OCI-LY1 (cell line): Measurements from ENCODE around the gene ANKFY1.
"Not testable (repeated sequence)": the region's sequence is repeated elsewhere in the genome, so short reads cannot be mapped to it uniquely, and the experiment has no call there.

ENCODE experiments used
- H2AFZ ChIP-seq: fragments of 200-600 bp; sonication (generic), shearing (Covaris generic); 2 replicates; pipeline ENCODE4 v1.6.0; 2014; ENCODE audit warnings: antibody characterized with exemption, mild to moderate bottlenecking, low read length
- H3F3A ChIP-seq: fragments of 200-600 bp; sonication (generic), shearing (Covaris generic); 2 replicates; pipeline ENCODE4 v1.6.0; 2014; ENCODE audit warnings: mild to moderate bottlenecking, antibody characterized with exemption, low read length, moderate library complexity; ENCODE audit not compliant: insufficient read depth
- H3K27ac ChIP-seq: fragments of 200-600 bp; sonication (generic); 2 replicates; pipeline ENCODE4 v1.5.1; 2014; ENCODE audit warnings: low read length, mixed run types, mild to moderate bottlenecking, low read depth; ENCODE audit not compliant: poor library complexity, severe bottlenecking
- H3K27me3 ChIP-seq: fragments of 200-600 bp; sonication (generic); 2 replicates; pipeline ENCODE4 v1.6.0; 2014; ENCODE audit warnings: antibody characterized with exemption, mild to moderate bottlenecking, low read length, moderate library complexity; ENCODE audit not compliant: insufficient read depth
- H3K36me3 ChIP-seq: fragments of 200-600 bp; sonication (generic); 2 replicates; pipeline ENCODE4 v1.6.1; 2014; ENCODE audit warnings: mild to moderate bottlenecking, antibody characterized with exemption, low read length, moderate library complexity, mixed read lengths; ENCODE audit not compliant: insufficient read depth
- H3K4me1 ChIP-seq: fragments of 200-600 bp; sonication (generic); 2 replicates; pipeline ENCODE4 v1.5.1; 2014; ENCODE audit warnings: mild to moderate bottlenecking, low read length, moderate library complexity; ENCODE audit not compliant: insufficient read depth, severe bottlenecking
- H3K4me2 ChIP-seq: fragments of 200-600 bp; sonication (generic), shearing (Covaris generic); 2 replicates; pipeline ENCODE4 v1.6.1; 2014; ENCODE audit warnings: low read length
- H3K4me3 ChIP-seq: fragments of 200-600 bp; sonication (generic); 2 replicates; pipeline ENCODE4 v1.5.1; 2014; ENCODE audit warnings: low read length, low read depth, mild to moderate bottlenecking, mixed read lengths; ENCODE audit not compliant: poor library complexity, severe bottlenecking
- H3K79me2 ChIP-seq: fragments of 200-600 bp; shearing (Covaris generic); 2 replicates; pipeline ENCODE4 v1.6.1; 2016; ENCODE audit warnings: mixed run types, low read length, mixed read lengths; ENCODE audit not compliant: insufficient read depth
- H3K9ac ChIP-seq: fragments of 200-600 bp; sonication (generic), shearing (Covaris generic); 2 replicates; pipeline ENCODE4 v1.6.1; 2014; ENCODE audit warnings: mild to moderate bottlenecking, low read length, mixed read lengths
- H3K9me2 ChIP-seq: fragments of 200-600 bp; sonication (generic), shearing (Covaris generic); 2 replicates; pipeline ENCODE4 v1.6.1; 2014; ENCODE audit warnings: low read depth, mild to moderate bottlenecking, low read length, mixed read lengths
- H3K9me3 ChIP-seq: fragments of 200-600 bp; shearing (Covaris generic); 2 replicates; pipeline ENCODE4 v1.6.1; 2014; ENCODE audit warnings: low read length, mixed read lengths
- H4K20me1 ChIP-seq: fragments of 200-600 bp; sonication (generic), shearing (Covaris generic); 2 replicates; pipeline ENCODE4 v1.6.0; 2016; ENCODE audit warnings: mild to moderate bottlenecking, low read length; ENCODE audit not compliant: insufficient read depth
- EZH2 ChIP-seq: fragments of 200-600 bp; sonication (generic), shearing (Covaris generic); IDR thresholded peaks from 2 replicates; pipeline ENCODE4 v1.8.0; 2017; ENCODE audit warnings: borderline replicate concordance, mixed run types, mild to moderate bottlenecking, antibody characterized with exemption, low read length, moderate library complexity, mixed read lengths
- TF ChIP-seq, protein P1 (sequence below): fragments of 200-600 bp; sonication (generic), shearing (Covaris generic); IDR thresholded peaks from 2 replicates; pipeline ENCODE4 v1.5.1; 2017; ENCODE audit warnings: mild to moderate bottlenecking, antibody characterized with exemption, low read length, moderate library complexity, mixed read lengths

Gene ANKFY1

GRCh38 chr17:4140125-4140524 is 123.7 kb downstream of the ANKFY1 start:
- H3K9me2 ChIP-seq = no peaks in the 10 kb centered on the region
- H3K4me2 ChIP-seq = 0 out of 2 replicates have a peak overlapping the region, but pooled peaks have one; percentile 5
- H3K36me3 ChIP-seq = peaks cover 8% of the 10 kb centered on the region; the same call in 1 of the 2 replicates
- no peaks in the 10 kb centered on the region for H3K9me3 ChIP-seq
- no peaks in the 10 kb centered on the region for H3F3A ChIP-seq
- no peaks in the 10 kb centered on the region for H4K20me1 ChIP-seq
- no peak overlapping the region for H2AFZ ChIP-seq
- peaks cover 53% of the 10 kb centered on the region for H3K4me1 ChIP-seq
- H3K27ac ChIP-seq = no peak overlapping the region
- H3K9ac ChIP-seq = no peak overlapping the region
- peaks cover 54% of the 10 kb centered on the region for H3K79me2 ChIP-seq
- H3K27me3 ChIP-seq = no peaks in the 10 kb centered on the region
- H3K4me3 ChIP-seq = no peak overlapping the region
- no peak for TF ChIP-seq EZH2
- TF ChIP-seq, protein P1, sequence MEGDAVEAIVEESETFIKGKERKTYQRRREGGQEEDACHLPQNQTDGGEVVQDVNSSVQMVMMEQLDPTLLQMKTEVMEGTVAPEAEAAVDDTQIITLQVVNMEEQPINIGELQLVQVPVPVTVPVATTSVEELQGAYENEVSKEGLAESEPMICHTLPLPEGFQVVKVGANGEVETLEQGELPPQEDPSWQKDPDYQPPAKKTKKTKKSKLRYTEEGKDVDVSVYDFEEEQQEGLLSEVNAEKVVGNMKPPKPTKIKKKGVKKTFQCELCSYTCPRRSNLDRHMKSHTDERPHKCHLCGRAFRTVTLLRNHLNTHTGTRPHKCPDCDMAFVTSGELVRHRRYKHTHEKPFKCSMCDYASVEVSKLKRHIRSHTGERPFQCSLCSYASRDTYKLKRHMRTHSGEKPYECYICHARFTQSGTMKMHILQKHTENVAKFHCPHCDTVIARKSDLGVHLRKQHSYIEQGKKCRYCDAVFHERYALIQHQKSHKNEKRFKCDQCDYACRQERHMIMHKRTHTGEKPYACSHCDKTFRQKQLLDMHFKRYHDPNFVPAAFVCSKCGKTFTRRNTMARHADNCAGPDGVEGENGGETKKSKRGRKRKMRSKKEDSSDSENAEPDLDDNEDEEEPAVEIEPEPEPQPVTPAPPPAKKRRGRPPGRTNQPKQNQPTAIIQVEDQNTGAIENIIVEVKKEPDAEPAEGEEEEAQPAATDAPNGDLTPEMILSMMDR = no peak

DNA sequence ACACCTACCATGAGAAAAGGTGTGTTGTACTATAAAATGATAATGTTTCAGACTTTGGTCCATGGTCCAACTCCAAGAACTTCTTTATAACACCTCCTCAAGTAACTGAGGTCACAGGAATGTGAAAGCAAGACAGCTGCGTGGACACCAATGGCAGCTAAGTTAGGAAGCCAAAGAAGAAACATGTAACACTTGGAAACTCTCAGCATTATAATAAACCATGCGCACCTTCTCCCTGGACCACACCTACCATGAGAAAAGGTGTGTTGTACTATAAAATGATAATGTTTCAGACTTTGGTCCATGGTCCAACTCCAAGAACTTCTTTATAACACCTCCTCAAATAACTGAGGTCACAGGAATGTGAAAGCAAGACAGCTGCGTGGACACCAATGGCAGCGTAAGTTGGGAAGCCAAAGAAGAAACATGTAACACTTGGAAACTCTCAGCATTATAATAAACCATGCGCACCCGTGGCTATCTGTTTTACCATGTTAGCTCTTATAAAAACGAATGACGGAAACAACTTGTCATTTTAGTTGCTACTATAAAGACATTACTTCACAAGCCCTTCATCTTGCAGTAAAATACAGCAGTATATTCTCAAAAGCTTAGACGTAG is 124.8 kb downstream of the ANKFY1 start:
- not testable (repeated sequence) for H2AFZ ChIP-seq, H3F3A ChIP-seq, H3K27ac ChIP-seq, H3K9me2 ChIP-seq, H3K36me3 ChIP-seq, H3K9ac ChIP-seq, H3K4me3 ChIP-seq, H3K9me3 ChIP-seq, H3K27me3 ChIP-seq, H4K20me1 ChIP-seq
- H3K4me1 ChIP-seq = peaks cover 46% of the 10 kb centered on the region
- H3K4me2 ChIP-seq = peak overlapping the region; percentile 31; the same call in 1 of the 2 replicates
- H3K79me2 ChIP-seq = peaks cover 64% of the 10 kb centered on the region

- no peak for TF ChIP-seq EZH2
- TF ChIP-seq, protein P1 = no peak
- Histone ChIP-seq H3K79me2 (peaks cover 66% of the 10 kb centered on the region), H3K27ac (no peak overlapping the region), H2AFZ (no peak overlapping the region), H3K4me1 (peaks cover 37% of the 10 kb centered on the region), H3F3A (no peaks in the 10 kb centered on the region), H3K4me2 (no peak overlapping the region), H4K20me1 (no peaks in the 10 kb centered on the region), H3K4me3 (no peak overlapping the region), H3K9ac (no peak overlapping the region), H3K9me3 (no peaks in the 10 kb centered on the region), H3K9me2 (no peaks in the 10 kb centered on the region), H3K27me3 (no peaks in the 10 kb centered on the region), H3K36me3 (peaks cover 8% of the 10 kb centered on the region; the same call in 1 of the 2 replicates)
Measured at GRCh38 chr17:4136373-4136772, 127.4 kb downstream of the ANKFY1 start.

DNA sequence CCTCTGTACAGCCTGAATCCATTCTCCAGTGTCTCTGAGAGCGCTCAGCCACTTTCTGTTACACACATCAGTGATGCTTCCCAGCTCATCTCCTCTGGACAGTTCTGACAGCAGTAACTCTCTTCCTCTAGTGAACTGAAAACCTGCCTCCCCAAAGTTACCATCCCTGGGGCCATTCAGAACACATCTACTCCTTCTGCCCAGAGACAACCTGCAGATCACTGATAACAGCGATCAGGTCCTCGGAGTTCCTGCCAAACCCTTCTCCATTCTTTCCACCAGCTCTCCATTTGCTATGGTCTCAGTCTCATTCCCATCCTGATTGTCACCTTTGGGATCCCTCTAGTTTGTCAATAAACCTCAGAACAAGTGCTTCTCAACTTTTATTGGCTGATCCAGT is 128.3 kb downstream of the ANKFY1 start:
- Histone ChIP-seq H3K9ac (no peak overlapping the region), H3K27me3 (no peaks in the 10 kb centered on the region), H2AFZ (no peak overlapping the region), H3K9me2 (no peaks in the 10 kb centered on the region), H3F3A (no peaks in the 10 kb centered on the region), H3K27ac (no peak overlapping the region), H3K4me2 (no peak overlapping the region), H3K4me1 (peaks cover 30% of the 10 kb centered on the region), H3K4me3 (no peak overlapping the region), H3K36me3 (peaks cover 16% of the 10 kb centered on the region), H4K20me1 (no peaks in the 10 kb centered on the region), H3K79me2 (peaks cover 62% of the 10 kb centered on the region), H3K9me3 (no peaks in the 10 kb centered on the region)
- TF ChIP-seq EZH2 = no peak
- TF ChIP-seq, protein P1 = no peak
